Measurements from ENCODE around the gene KCNT2. TPM values are rescaled to one million over a fixed set of nuclear protein-coding genes. Genes with fewer than 3 reads are reported as not detected.

The KCNT2 gene
- total and polyA plus RNA-seq, 2 of the 8 experiments (the other 6 are each of a cell fraction or from before 2014, with no cell fraction given) = 2.3 to 10.2 TPM

Small RNA genes lying within 50 kb of the gene (microRNA-seq; reads per million reads assigned to microRNA genes)
- 0.20 to 0.23 reads per million in 2 experiments for gene MIR4735 (ENCODE audit: borderline microRNAs expressed in 2 of 2, borderline number of aligned reads in 2 of 2, borderline replicate concordance in 1 of 2)

Small RNA genes lying within 50 kb of the gene (small RNA-seq; reads per million reads assigned to genes)
- 6.5 reads per million, percentile 71 among the genes with 10 or more reads in this experiment for gene MIR4735 (ENCODE audit: insufficient read depth)

Other genes with a start within 250 kb of the KCNT2 start
- gene CFH, start 43.6 kb upstream of the KCNT2 start, total RNA-seq (2021; fragmentation: NEBNext Ultra II Directional; extraction: Animal tissue kit (Norgen Biotek cat#: 25700)) = not detected in 2 replicates
- not detected in 2 replicates for gene CFH, start 43.6 kb upstream of the KCNT2 start, polyA plus RNA-seq (2011; rRNA removed)
- 0.52 and 1.0 TPM in 2 replicates for gene CFHR3, start 166.4 kb upstream of the KCNT2 start, total RNA-seq (2021; fragmentation: NEBNext Ultra II Directional; extraction: Animal tissue kit (Norgen Biotek cat#: 25700))
- 0.08 and 0.20 TPM in 2 replicates for gene CFHR3, start 166.4 kb upstream of the KCNT2 start, polyA plus RNA-seq (2011; rRNA removed)
- not detected in 2 replicates for gene CFHR1, start 211.3 kb upstream of the KCNT2 start, total RNA-seq (2021; fragmentation: NEBNext Ultra II Directional; extraction: Animal tissue kit (Norgen Biotek cat#: 25700))
- gene CFHR1, start 211.3 kb upstream of the KCNT2 start, polyA plus RNA-seq (2011; rRNA removed) = not detected in 2 replicates

All from H1 (cell line).